HCT116 (cell line): ENCODE data around the gene ROBO1. TPM values are rescaled to one million over a fixed set of nuclear protein-coding genes. Genes with fewer than 3 reads are reported as not detected.
"Not testable (repeated sequence)": the region's sequence is repeated elsewhere in the genome, so short reads cannot be mapped to it uniquely, and the experiment has no call there.

ENCODE experiments used
- ATAC-seq: fragments of 200-7000 bp; cut with Tn5 transposase; 2 replicates; pipeline ENCODE4 v1.9.1; 2020; ENCODE audit warnings: mild to moderate bottlenecking, moderate library complexity
- BruUV-seq: library from RNA; stranded (reverse); fragments of 400-500 nt; replicated peaks from 2 replicates; lab custom pipeline; 2021; lab: Mats Ljungman, UMichigan
- CTCF ChIA-PET: fragments of 300-600 bp; sonication (Branson Sonifier 250); formaldehyde crosslinking; loops from one replicate; lab custom pipeline; 2021; ENCODE audit warnings: antibody characterized with exemption; lab: Charles Lee
- POLR2A ChIA-PET: fragments of 300-600, 350-600 bp; sonication (Branson Sonifier 250); formaldehyde crosslinking; loops from one replicate; lab custom pipeline; 2021; ENCODE audit warnings: antibody characterized with exemption; lab: Charles Lee
- RAD21 ChIA-PET, 2 experiments: fragments of 300-600 bp; sonication (Branson Sonifier 250); formaldehyde crosslinking; loops; one replicate each; lab custom pipeline; 2023; ENCODE audit warnings: low total read pairs in 2 of 2; ENCODE audit not compliant: uncharacterized antibody in 2 of 2, unreplicated experiment in 2 of 2, low non-redundant PET in 1 of 2; lab: Charles Lee
- DNase-seq: peaks from one replicate; pipeline ENCODE4 v3.0.0-alpha.2; 2010; ENCODE audit warnings: low read depth, low spot score
- H2AFZ ChIP-seq: fragments of 200-600 bp; shearing (Covaris generic), sonication (generic); 2 replicates; pipeline ENCODE4 v1.6.1; 2017; ENCODE audit warnings: low read depth, mixed run types, mixed read lengths, antibody characterized with exemption, low read length; ENCODE audit not compliant: poor library complexity, severe bottlenecking
- H3K27ac ChIP-seq: 2 replicates; pipeline ENCODE4 v1.5.1; 2012; ENCODE audit warnings: low read depth, low read length
- H3K27me3 ChIP-seq: fragments of 200-600 bp; sonication (generic); 2 replicates; pipeline ENCODE4 v1.6.1; 2016; ENCODE audit warnings: mixed run types, low read length, mixed read lengths; ENCODE audit not compliant: insufficient read depth
- H3K36me3 ChIP-seq, 2 experiments: fragments of 200-500 bp in 1 of 2; fragments of 200-600 bp in 1 of 2; sonication (Bioruptor generic) in 1 of 2; sonication (generic) in 1 of 2; 2 replicates each; pipeline versions ENCODE4 v1.5.1 to v1.6.1; 2014 to 2016; ENCODE audit warnings: low read length in 2 of 2, inconsistent platforms in 1 of 2, mixed read lengths in 1 of 2, mixed run types in 1 of 2; ENCODE audit not compliant: insufficient read depth in 2 of 2, control insufficient read depth in 1 of 2
- H3K4me1 ChIP-seq, 2 experiments: fragments of 200-600 bp in 1 of 2; sonication (generic) in 1 of 2; 2 replicates each; pipeline versions ENCODE4 v1.5.1 to v1.6.1; 2012 to 2017; ENCODE audit warnings: low read length in 2 of 2, inconsistent platforms in 1 of 2, mild to moderate bottlenecking in 1 of 2, mixed read lengths in 1 of 2, mixed run types in 1 of 2, moderate library complexity in 1 of 2; ENCODE audit not compliant: insufficient read depth in 2 of 2, control insufficient read depth in 1 of 2
- H3K4me2 ChIP-seq: fragments of 200-600 bp; sonication (generic); 2 replicates; pipeline ENCODE4 v1.6.1; 2017; ENCODE audit warnings: mixed run types, low read length, mixed read lengths
- H3K4me3 ChIP-seq, 2 experiments: fragments of 200-600 bp in 1 of 2; sonication (generic) in 1 of 2; replicated peaks in 1 of 2; 2 replicates each; pipeline ENCODE4 v1.5.1; 2011 to 2016; ENCODE audit warnings: low read length in 2 of 2, control low read depth in 1 of 2, low read depth in 1 of 2, mild to moderate bottlenecking in 1 of 2, mixed read lengths in 1 of 2, mixed run types in 1 of 2
- H3K79me2 ChIP-seq: fragments of 200-600 bp; sonication (generic); 2 replicates; pipeline ENCODE4 v1.6.1; 2017; ENCODE audit warnings: mild to moderate bottlenecking, mixed run types, low read length, moderate library complexity, mixed read lengths; ENCODE audit not compliant: insufficient read depth
- H3K9ac ChIP-seq: fragments of 200-600 bp; sonication (generic); 2 replicates; pipeline ENCODE4 v1.6.1; 2016; ENCODE audit warnings: low read length, mixed read lengths
- H3K9me2 ChIP-seq: fragments of 200-600 bp; sonication (generic), shearing (Covaris generic); 2 replicates; pipeline ENCODE4 v1.6.1; 2017; ENCODE audit warnings: mixed run types, mild to moderate bottlenecking, moderate library complexity; ENCODE audit not compliant: insufficient read depth
- H3K9me3 ChIP-seq, 2 experiments: fragments of 200-500 bp in 1 of 2; fragments of 200-600 bp in 1 of 2; sonication (Bioruptor generic) in 1 of 2; sonication (generic) in 1 of 2; 2 replicates each; pipeline ENCODE4 v1.6.1; 2014 to 2017; ENCODE audit warnings: low read length in 2 of 2, mixed read lengths in 2 of 2, inconsistent platforms in 1 of 2, low read depth in 1 of 2, mild to moderate bottlenecking in 1 of 2, mixed run types in 1 of 2, moderate library complexity in 1 of 2; ENCODE audit not compliant: control insufficient read depth in 1 of 2, insufficient read depth in 1 of 2
- H4K20me1 ChIP-seq: fragments of 200-600 bp; sonication (generic), shearing (Covaris generic); 2 replicates; pipeline ENCODE4 v1.6.1; 2017; ENCODE audit warnings: mixed run types, mild to moderate bottlenecking, moderate library complexity; ENCODE audit not compliant: insufficient read depth
- CEBPB ChIP-seq: IDR thresholded peaks from 2 replicates; pipeline ENCODE4 v1.6.1; 2012; ENCODE audit warnings: low read depth
- CTCF ChIP-seq, 3 experiments: fragments of 200-600 bp in 1 of 3; sonication (generic) in 1 of 3; IDR thresholded peaks in 2 of 3; conservative IDR thresholded peaks in 1 of 3; 2 replicates each; pipeline ENCODE4 v1.5.1; 2012 to 2017; ENCODE audit warnings: low read depth in 2 of 3, low read length in 2 of 3, antibody characterized with exemption in 1 of 3, borderline replicate concordance in 1 of 3, control low read depth in 1 of 3, mild to moderate bottlenecking in 1 of 3, mixed read lengths in 1 of 3, mixed run types in 1 of 3, moderate library complexity in 1 of 3; ENCODE audit not compliant: insufficient read depth in 1 of 3
- EGR1 ChIP-seq: IDR thresholded peaks from 2 replicates; pipeline ENCODE4 v1.6.1; 2012; ENCODE audit warnings: low read depth
- EZH2phosphoT487 ChIP-seq: fragments of 200-600 bp; IDR thresholded peaks from 2 replicates; pipeline ENCODE4 v1.6.1; 2018; ENCODE audit warnings: antibody characterized with exemption, borderline replicate concordance
- MAX ChIP-seq: IDR thresholded peaks from 2 replicates; pipeline ENCODE4 v1.6.1; 2012
- RAD21 ChIP-seq: IDR thresholded peaks from 2 replicates; pipeline ENCODE4 v1.6.1; 2012; ENCODE audit warnings: low read depth, mild to moderate bottlenecking
- SP1 ChIP-seq: IDR thresholded peaks from 2 replicates; pipeline ENCODE4 v1.6.1; 2012; ENCODE audit warnings: low read depth
- SRF ChIP-seq: IDR thresholded peaks from 2 replicates; pipeline ENCODE4 v1.6.1; 2012; ENCODE audit warnings: low read depth
- TCF7L2 ChIP-seq: IDR thresholded peaks from 2 replicates; pipeline ENCODE4 v1.7.0; 2011; ENCODE audit warnings: borderline replicate concordance, inconsistent platforms; ENCODE audit not compliant: insufficient read depth, insufficient read length; ENCODE audit errors: extremely low read depth
- YY1 ChIP-seq: IDR thresholded peaks from 2 replicates; pipeline ENCODE4 v1.6.1; 2011; ENCODE audit warnings: low read length, low read depth, moderate library complexity, mild to moderate bottlenecking; ENCODE audit not compliant: insufficient replicate concordance; ENCODE audit errors: extremely low read depth
- ZNF274 ChIP-seq: fragments of 200-500 bp; sonication (Bioruptor generic); IDR thresholded peaks from 2 replicates; pipeline ENCODE4 v1.6.1; 2014; ENCODE audit warnings: mild to moderate bottlenecking, low read depth, low read length, inconsistent platforms
- intact Hi-C: fragments of 100-400 bp; cut with micrococcal nuclease; formaldehyde crosslinking; loops from 2 replicates; pipeline ENCODE4 v1.10.0; 2022
- total RNA-seq: library from RNA; stranded (reverse); gene quantifications from one replicate; pipeline ENCODE4 v1.2.1, GENCODE V29; 2021; ENCODE audit not compliant: unreplicated experiment
- TF ChIP-seq, protein P1 (sequence below): IDR thresholded peaks from 2 replicates; pipeline ENCODE4 v1.6.1; 2012; ENCODE audit warnings: low read depth

The ROBO1 gene
- total RNA-seq, 1 experiment from 2014 or later = 0.27 TPM

DNA sequence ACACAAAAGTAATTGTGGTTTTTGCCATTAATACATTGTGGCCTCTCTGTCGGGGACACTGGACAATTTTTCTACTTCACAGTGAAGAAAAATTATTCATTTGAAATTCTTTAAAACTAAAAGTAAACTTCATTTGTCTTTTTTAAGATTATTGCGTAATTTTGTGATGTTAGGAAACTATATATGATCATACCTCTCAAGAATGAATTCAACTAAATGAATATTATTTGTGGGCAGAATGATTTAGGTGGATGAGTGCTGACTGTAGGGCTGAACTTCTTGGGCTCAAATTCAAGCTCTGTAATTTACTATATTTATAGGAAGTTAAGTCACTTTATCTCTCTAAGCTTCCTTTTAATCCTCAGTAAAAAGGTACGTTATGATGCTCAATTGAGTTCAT, 441.2 kb downstream of the ROBO1 start:
- Histone ChIP-seq H3K27me3 (no peaks in the 10 kb centered on the region), H3K4me3 (no peak overlapping the region), H3K79me2 (no peaks in the 10 kb centered on the region), H3K9me3 (peaks cover 3 to 16% of the 10 kb centered on the region in 2 experiments; a peak in 3 of 4 replicates), H3K9ac (no peak overlapping the region), H3K9me2 (no peaks in the 10 kb centered on the region), H3K27ac (no peak overlapping the region), H3K36me3 (no peaks in the 10 kb centered on the region), H2AFZ (no peak overlapping the region), H4K20me1 (no peaks in the 10 kb centered on the region), H3K4me1 (no peaks in the 10 kb centered on the region), H3K4me2 (no peak overlapping the region)
- intact Hi-C loops = no loop called here
- no peak for ATAC-seq
- TF ChIP-seq CEBPB (no peak), ZNF274 (no peak), MAX (no peak), EZH2phosphoT487 (no peak), TCF7L2 (no peak), RAD21 (no peak), SRF (no peak), YY1 (no peak), CTCF (IDR thresholded peaks at IDR 0.05 in 2 of 3, conservative IDR thresholded peaks at IDR 0.05 in 1 of 3; ENCODE audit: borderline replicate concordance in 1 of 3, insufficient read depth in 1 of 3, low read depth in 2 of 3, low read length in 2 of 3) (no peak), SP1 (no peak), EGR1 (no peak)
- TF ChIP-seq, protein P1, sequence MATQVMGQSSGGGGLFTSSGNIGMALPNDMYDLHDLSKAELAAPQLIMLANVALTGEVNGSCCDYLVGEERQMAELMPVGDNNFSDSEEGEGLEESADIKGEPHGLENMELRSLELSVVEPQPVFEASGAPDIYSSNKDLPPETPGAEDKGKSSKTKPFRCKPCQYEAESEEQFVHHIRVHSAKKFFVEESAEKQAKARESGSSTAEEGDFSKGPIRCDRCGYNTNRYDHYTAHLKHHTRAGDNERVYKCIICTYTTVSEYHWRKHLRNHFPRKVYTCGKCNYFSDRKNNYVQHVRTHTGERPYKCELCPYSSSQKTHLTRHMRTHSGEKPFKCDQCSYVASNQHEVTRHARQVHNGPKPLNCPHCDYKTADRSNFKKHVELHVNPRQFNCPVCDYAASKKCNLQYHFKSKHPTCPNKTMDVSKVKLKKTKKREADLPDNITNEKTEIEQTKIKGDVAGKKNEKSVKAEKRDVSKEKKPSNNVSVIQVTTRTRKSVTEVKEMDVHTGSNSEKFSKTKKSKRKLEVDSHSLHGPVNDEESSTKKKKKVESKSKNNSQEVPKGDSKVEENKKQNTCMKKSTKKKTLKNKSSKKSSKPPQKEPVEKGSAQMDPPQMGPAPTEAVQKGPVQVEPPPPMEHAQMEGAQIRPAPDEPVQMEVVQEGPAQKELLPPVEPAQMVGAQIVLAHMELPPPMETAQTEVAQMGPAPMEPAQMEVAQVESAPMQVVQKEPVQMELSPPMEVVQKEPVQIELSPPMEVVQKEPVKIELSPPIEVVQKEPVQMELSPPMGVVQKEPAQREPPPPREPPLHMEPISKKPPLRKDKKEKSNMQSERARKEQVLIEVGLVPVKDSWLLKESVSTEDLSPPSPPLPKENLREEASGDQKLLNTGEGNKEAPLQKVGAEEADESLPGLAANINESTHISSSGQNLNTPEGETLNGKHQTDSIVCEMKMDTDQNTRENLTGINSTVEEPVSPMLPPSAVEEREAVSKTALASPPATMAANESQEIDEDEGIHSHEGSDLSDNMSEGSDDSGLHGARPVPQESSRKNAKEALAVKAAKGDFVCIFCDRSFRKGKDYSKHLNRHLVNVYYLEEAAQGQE = no peak
- ChIA-PET CTCF (no interaction called here), POLR2A (no interaction called here), RAD21 (no interaction called here)
- no peak for DNase-seq
- no TSS peak for BruUV-seq

DNA sequence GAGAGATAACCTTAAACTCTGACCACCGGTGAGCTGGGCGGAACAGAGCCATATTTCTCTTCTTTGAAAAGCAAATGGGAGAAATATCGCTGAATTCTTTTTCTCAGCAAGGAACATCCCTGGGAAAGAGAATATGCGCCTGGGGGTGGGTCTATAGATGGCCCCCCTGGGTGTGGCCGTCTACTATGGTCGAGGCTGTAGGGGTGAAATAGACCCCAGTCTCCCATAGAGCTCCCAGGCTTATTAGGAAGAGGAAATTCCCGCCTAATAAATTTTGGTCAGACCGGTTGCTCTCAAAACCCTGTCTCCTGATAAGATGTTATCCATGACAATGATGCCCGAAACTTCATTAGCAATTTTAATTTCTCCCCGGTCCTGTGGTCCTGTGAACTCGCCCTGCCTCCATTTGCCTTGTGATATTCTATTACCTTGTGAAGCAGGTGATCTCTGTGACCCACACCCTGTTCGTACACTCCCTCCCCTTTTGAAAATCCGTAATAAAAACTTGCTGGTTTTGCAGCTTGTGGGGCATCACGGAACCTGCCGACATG, 441.9 kb downstream of the ROBO1 start:
- H3K4me1 ChIP-seq, POLR2A ChIA-PET, CTCF ChIA-PET, ATAC-seq, RAD21 ChIA-PET, H3K36me3 ChIP-seq, H3K79me2 ChIP-seq, H4K20me1 ChIP-seq, H3K27me3 ChIP-seq, H3K9ac ChIP-seq, intact Hi-C loops, BruUV-seq, DNase-seq, H2AFZ ChIP-seq, H3K4me2 ChIP-seq, H3K4me3 ChIP-seq, H3K27ac ChIP-seq, H3K9me2 ChIP-seq: not testable (repeated sequence)
- peaks cover 3 to 16% of the 10 kb centered on the region in 2 experiments; a peak in 3 of 4 replicates for H3K9me3 ChIP-seq
